GM21619 (cell line): ENCODE results near the gene PTK7.
A peak's percentile ranks its signal among the peaks of the same experiment; 100 is the strongest.

ENCODE experiments used
- ATAC-seq: cut with Tn5 transposase; IDR thresholded peaks from one replicate; pipeline ENCODE4 v1.9.1; 2021; ENCODE audit not compliant: unreplicated experiment

PTK7 gene

DNA sequence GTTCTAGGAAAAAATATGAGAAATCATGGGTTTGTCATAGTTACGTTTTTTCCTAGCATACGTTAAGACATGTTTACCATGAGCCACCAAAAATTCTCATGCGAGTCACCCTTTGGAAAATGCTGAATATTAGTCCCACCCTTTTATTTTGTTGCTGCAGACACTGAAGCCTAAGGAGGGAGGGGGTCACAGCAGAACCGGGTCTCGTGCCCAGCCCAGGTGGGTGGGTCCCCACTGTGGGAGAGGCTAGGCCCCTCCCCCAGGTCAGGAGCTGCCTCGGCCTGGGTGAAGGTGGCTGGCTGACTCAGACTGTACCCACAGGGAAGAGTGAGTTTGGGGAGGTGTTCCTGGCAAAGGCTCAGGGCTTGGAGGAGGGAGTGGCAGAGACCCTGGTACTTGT is 68.8 kb downstream of the PTK7 start:
- no peak for ATAC-seq

DNA sequence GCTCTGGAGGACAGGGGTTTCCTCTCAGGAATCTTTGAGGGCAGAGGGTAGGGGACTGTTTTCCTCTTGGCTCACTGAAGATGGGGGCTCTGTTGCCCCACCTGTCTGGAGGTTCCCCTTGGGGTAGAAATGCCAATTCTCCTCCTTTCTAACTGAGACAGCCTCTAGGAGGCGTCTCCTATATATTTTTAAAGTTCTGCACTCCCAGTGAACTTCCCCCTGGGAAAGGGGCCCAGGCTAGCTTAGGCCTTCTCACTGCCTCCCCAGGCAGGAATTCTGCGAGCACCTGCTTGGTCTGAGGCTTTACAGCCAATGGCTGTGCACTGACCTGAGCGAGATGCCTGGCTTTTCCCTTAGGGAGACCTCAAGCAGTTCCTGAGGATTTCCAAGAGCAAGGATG is 70.1 kb downstream of the PTK7 start:
- ATAC-seq, result no peak

DNA sequence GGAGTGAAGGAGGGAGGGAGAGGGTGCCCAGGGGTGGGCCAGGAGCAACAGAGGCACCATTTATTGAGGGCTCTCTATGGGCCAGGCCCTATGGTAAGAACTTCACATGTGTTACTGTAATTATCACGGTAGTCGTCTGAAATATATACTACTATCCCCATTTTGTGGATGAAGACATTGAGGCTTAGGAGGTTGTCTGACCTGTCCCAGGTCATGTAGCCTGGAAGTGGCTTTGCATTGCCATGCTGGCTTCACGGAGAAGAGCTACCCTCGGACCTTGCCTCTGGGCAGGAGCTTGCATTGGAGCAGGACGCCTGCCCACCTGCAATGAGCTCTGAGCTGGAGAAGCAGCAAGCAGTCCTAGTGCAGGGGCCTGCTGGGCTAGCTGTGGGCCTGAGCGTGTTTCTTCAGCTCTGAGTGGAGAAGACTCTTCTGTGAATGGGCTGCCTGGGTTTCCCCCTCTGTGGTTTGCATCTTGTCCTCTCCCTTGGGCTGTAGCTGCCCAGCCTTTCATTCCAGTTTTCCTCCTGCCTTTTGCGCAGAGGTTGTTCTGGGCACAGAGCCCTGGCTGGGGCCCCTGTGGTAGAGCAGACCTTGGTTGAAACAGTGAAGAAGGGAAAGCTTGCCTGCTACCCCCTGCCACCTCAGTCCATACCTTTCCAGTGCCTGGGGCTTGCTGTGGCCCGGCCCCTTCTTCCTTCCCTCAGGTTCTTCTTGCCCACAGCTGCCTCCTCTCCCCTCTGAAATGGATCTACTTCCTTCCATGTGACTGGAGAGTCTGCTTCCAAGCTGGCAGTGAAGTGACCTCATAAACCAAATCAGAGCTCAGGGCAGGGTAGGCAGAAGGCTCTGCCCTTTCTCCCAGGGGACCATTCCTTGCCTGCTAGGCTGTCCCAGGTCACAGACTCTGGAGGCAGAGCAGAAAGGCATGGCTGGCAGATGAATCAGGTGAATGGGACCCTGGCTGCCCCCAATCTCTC is 70.9 kb downstream of the PTK7 start:
- ATAC-seq, result no peak

DNA sequence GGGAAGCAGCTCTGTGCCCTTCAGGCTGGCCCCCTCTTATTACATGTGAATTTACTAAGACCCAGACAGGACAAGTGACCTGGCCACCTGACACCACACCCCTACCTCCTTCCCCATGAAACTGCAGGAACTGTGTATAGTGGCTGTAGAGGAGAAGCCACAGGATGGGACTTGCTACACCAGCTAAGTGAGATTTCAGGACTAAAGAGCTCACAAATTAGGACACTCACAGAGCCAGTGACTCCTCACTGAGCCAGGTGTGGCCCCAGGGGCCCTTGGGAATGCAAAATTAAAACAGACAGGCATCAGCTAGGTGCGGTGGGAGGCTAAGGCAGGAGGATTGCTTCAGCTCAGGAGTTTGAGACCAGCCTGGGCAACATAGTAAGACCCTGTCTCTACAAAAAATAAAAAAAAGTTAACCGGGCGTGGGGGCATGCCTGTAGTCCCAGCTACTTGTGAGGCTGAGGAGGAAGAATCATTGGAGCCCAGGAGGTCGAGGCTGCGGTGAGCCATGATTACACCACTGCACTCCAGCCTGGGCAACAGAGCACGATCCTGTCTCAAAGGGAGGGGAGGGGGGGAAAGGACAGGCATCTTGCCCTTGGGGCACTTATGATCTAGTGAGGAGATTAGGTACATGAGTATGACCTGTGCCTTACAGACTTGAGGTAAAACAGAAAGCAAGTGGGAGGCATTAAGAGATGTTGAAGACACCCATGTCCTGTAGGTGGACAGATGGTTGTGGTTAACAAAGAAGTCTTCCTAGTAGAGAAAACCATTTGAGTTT is 71.8 kb downstream of the PTK7 start:
- ATAC-seq, result no peak

DNA sequence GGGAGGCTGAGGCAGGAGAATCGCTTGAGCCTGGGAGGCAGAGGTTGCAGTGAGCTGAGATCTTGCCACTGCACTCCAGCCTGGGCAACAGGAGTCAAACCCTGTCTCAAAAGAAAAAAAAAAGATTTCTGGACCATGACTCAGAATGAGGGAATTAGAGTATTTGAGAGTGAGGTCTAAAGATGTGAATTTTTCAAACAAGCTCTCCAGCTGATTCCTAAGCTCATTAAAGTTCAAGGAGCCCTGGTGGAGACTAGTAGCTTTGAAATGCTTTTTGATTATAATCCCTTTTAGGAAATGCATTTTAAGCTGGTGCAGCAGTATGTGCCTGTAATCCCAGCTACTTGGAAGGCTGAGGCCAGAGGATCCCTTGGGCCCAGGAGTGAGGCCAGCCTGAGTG is 73.2 kb downstream of the PTK7 start:
- ATAC-seq, result no peak

DNA sequence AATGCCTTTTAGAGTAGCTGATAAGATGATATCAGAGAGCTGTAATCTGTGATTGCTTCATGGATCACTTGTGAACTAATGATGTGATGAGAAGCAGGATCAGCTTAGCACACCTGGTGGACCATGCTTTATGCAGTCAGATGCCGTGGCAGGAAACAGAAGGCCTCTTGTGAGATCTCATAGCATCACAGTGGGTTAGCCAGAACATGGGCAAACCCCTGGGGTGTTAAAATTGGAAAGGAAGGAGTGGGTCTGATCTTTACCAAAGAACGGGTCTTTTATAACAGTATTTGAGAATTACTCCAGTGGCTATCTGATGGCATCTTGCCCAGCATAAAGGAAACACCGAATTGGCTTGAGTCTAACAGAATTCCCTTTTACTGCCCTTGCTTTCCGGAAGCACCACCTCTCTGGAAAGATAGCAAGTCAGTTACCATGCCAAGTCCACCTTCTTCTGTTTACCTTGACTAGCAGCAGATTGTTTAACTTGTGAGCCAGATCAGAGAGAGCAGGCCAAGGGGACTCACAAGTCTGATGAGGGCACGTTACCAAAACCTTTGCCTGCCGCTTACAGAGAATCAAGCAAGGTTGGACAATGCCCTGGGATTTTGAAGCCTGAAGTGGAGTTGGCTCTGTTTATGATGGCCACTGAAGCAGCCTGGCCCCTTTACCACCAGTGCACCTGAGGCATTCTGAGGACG is 74.1 kb downstream of the PTK7 start:
- ATAC-seq, result no peak

DNA sequence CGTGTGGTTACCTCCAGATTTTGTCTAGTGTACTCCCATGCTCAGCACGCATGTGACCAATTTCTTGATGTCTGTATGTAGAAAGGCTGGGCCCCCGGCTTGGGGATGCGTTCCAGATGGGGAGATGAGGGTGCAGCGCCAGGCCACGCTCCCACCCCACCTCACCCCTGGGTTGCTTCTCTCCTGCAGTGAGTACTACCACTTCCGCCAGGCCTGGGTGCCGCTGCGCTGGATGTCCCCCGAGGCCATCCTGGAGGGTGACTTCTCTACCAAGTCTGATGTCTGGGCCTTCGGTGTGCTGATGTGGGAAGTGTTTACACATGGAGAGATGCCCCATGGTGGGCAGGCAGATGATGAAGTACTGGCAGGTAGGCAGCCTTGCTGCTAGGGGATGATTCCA is 83.5 kb downstream of the PTK7 start:
- ATAC-seq, result no peak

DNA sequence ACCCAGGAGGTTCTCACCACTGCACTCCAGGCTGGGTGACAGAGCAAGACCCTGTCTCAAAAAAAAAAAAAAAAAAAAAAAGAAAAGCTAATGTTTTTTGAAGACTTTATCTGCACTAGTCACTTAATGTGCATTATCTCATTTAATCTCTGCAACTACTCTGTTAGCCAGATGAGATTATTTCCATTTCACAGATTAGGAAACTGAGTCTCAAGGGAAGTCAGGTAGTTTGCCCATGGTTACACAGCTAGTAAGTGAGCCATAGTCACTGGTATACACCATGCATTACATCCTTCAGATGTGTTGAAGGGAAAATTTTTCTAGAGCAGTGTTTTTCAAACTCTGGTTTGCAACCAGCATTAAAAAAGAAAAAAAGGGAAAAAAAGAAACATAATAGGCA is 87.8 kb downstream of the PTK7 start:
- no peak for ATAC-seq

DNA sequence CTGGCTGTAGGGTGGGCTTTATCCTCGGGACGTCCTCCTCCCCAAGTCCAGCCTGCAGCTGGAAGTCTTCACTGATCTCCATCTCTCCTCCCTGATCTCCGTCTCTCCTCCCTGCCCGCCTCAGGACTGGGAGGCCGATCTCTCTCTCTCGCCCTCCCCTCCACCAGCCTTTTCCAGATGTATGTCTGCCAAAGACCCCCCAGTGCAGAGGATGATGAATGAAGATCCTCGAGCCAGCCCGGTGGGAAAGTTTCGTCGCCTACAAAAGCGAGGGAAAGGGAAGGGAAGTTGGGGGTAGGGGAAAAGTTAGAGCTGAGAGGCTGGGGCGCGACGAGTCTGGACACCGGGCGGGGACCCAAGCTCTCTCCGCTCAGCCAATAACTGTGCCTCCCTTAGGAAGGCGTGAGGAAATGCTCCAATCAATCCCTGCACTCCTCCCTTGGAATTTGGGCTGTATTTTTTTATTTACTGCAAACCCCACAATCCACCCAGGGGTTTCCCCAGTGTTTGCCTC is 94.4 kb downstream of the PTK7 start:
- no peak for ATAC-seq

DNA sequence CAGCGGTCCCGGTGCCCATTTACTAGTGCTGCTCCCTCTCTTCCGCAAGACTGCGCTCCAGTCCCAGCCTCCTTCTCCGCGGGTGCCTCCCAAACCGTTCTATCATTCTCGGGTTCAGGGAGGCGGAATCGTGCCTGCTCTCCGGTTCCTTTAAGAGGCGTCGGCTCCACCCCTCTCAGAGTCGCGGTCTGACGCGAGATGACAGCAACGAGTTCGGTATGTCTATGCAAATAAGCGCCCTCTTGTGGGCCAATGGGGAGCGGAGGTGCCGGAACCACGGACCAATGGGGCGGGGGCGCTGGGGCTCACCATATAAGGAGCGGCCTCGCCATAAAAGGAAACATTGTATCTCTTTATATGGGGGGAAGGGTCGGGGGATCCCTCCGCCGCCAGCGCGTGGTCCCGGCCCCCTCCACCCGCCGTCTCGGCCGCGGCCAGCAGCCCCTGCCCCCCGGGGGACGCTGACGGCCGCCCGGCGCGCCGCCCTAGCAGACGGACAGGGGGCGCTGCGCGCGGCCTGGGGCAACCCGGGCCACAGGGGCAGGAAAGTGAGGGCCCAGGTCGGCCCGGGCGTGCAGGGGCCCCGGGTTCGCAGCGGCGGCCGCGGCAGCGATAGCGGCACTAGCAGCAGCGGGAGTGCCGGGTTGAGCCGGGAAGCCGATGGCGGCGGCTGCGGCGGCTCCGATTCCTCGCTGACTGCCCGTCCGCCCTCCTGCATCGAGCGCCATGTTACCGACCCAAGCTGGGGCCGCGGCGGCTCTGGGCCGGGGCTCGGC is 95.0 kb downstream of the PTK7 start, which contains the start of gene SRF:
Gene SRF, plus strand, starts transcription at position 339 of the 776 bp plus-strand sequence. Its CDS starts 388 bp downstream, at position 727.
- ATAC-seq, result peak; percentile 56

DNA sequence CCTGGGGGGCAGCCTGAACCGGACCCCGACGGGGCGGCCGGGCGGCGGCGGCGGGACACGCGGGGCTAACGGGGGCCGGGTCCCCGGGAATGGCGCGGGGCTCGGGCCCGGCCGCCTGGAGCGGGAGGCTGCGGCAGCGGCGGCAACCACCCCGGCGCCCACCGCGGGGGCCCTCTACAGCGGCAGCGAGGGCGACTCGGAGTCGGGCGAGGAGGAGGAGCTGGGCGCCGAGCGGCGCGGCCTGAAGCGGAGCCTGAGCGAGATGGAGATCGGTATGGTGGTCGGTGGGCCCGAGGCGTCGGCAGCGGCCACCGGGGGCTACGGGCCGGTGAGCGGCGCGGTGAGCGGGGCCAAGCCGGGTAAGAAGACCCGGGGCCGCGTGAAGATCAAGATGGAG is 95.6 kb downstream of the PTK7 start:
- ATAC-seq, result no peak

DNA sequence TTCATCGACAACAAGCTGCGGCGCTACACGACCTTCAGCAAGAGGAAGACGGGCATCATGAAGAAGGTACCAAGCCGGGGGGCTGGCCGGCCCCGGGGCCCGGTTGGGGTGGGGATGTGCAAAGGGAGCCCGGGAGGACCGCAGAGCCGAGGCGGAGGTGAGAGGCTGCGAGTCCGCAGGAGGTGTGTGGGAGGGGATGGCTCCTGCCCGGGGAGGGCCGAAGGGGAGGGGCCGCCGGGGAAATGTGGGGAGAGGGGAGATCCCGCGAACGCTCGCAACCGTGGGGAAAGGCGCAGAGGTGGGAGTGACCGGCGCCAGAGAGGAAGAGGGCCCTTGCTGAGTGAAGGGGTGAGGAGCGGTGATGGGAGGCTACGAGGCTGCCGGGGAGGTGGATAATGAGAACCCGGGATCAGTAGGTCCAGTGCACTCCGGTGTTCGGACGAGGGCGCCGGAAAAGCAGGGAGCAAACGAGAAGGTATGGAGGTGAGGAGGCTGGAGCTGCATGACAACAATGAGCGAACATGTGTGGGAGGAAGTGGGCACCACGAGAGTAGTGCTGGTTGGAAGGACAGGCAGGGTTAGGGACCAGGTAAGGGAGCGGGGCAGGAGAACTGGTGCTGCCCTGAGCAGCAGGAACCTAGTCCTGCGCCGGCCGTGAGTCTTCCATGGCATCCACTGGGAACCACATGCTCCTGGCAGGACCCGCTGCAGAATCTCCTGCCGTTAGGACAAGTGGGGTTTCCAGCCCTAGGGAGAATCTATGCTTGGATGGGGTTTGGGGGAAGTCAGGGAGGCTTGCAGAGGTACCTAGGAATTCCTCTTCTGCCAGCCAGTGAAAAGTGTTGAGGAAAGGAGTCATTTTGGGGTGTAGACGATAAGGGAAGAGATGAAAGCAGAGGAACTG is 96.2 kb downstream of the PTK7 start:
- ATAC-seq, result no peak

DNA sequence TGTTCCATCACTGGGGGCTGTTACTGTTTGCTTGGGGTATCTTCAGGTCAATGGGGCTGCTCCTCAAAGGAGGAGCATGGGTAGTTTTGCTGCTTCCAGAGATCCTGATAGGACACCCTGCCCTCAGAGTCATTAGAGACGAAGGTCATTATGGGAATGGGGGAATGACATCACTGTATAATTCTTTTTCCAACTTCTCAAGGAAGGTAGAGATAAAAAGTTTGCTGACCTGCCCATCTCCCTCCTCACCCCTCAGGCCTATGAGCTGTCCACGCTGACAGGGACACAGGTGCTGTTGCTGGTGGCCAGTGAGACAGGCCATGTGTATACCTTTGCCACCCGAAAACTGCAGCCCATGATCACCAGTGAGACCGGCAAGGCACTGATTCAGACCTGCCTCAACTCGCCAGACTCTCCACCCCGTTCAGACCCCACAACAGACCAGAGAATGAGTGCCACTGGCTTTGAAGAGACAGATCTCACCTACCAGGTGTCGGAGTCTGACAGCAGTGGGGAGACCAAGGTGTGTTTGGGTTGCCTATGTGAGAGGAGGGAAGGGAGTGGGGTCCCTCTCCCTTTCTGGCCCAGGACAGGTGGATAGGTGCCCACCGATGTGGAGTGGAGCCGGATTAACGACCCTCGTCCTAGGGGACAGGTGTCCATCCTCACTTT is 97.6 kb downstream of the PTK7 start:
- no peak for ATAC-seq

DNA sequence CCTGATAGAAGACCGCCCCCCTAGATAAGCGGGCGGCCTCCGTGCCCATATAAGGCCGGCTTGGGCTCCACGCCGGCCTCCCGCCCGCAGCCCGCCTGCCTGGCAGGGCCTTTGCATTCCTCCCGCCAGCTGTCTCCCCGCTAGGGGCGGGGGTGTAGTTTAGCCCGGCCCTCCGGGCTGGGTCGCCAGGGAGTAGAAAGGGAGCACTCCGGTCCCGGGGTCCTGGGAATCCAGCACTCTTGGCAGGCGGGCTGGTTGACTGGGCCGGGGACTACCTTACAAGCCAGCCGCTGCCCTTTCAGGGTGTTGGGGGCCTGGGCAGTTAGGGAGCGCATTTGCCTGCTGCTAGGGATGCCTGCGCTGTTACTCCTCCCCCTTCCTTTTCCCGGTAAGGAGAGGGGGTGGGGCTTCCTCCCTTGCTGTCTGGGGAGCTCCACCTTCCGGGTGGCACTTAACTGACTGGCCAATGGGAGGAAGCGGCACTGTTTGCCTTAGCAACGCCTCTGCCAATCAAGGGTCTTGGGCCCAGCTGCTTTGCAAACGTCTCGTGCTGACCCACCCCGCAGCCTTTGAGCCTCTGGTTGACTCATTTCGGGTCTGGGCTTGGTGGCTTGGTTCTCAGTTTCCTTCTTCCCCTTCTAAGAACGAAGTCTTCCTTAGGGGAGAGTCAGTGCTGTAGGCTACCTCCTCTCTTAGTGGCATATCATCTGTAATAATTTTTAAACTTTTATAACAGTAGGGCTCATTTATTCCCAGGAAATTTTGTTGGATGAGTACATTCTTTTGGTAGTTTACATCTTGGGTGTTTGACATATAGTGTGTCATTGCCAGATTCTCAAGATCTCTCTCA is 98.4 kb downstream of the PTK7 start:
- peak; percentile 68 for ATAC-seq

DNA sequence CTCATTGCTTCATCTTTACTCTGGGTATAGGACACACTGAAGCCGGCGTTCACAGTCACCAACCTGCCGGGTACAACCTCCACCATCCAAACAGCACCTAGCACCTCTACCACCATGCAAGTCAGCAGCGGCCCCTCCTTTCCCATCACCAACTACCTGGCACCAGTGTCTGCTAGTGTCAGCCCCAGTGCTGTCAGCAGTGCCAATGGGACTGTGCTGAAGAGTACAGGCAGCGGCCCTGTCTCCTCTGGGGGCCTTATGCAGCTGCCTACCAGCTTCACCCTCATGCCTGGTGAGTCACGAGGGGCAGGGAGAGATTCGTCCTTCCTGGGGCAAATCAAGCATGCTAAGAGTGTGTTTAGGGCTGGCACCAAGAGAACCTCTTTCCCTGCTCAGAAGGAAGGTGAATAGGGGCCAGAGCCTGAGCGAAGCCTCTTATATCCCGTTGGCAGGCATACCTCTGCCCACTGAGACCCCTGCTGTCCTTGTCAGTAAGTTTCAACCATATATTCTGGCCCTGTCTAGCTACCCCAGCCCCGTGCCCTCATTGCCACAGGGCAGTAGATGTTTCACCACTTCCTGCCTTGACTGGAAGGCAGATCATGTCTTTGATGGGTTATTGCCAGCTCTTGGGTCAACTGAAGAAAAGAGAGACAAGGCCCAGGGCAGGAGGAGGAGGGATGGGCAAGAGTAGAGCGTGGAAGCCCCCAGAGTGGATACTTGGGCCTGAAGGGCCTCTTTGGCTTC is 99.7 kb downstream of the PTK7 start:
- no peak for ATAC-seq

DNA sequence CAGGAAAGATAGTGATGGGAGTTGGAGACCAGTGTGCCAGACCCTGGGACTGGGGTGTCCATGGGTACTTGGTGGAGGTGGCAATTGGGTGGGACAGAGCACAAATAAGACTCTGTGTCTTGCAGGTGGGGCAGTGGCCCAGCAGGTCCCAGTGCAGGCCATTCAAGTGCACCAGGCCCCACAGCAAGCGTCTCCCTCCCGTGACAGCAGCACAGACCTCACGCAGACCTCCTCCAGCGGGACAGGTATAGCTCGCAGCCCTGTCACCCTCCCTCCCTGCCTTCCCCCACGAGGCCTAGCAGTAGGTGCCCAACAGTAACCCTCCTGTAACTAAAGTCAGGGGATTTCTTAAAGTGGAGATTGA is 100.3 kb downstream of the PTK7 start:
- ATAC-seq, result no peak

DNA sequence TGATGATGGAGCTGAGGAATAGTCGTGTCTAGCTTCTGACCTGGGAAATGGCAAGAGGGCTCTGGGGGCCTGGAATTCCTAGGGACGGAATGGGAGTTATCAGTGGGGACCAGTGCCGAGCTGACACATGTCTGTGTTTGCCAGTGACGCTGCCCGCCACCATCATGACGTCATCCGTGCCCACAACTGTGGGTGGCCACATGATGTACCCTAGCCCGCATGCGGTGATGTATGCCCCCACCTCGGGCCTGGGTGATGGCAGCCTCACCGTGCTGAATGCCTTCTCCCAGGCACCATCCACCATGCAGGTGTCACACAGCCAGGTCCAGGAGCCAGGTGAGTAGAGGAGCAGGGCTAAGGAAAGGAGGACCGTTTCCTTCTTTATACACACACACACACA is 102.0 kb downstream of the PTK7 start:
- ATAC-seq, result no peak
